IMR-90 (cell line): ENCODE data around the gene RFX3. TPM values are rescaled to one million over a fixed set of nuclear protein-coding genes. Genes with fewer than 3 reads are reported as not detected.

ENCODE experiments used
- ATAC-seq: fragments of 200-7000 bp; cut with Tn5 transposase; 2 replicates; pipeline ENCODE4 v1.9.1; 2020; ENCODE audit warnings: low read depth, mild to moderate bottlenecking, moderate library complexity
- BruUV-seq: library from RNA; stranded (reverse); fragments of 400-500 nt; replicated peaks from 2 replicates; lab custom pipeline; 2021; lab: Mats Ljungman, UMichigan
- CTCF ChIA-PET: fragments of 300-600 bp; formaldehyde crosslinking; extraction: SDS; loops from one replicate; lab custom pipeline; 2021; ENCODE audit warnings: antibody characterized with exemption; lab: Yijun Ruan, JAX
- POLR2A ChIA-PET: fragments of 300-600 bp; sonication (Branson Sonifier 250); formaldehyde crosslinking; loops from one replicate; lab custom pipeline; 2022; ENCODE audit warnings: antibody characterized with exemption; ENCODE audit not compliant: unreplicated experiment; lab: Charles Lee
- DNase-seq: peaks from one replicate; pipeline ENCODE4 v3.0.0; 2013
- H2AFZ ChIP-seq: replicated peaks from 2 replicates; pipeline ENCODE3; 2013; ENCODE audit warnings: low read length, mild to moderate bottlenecking; ENCODE audit not compliant: poor library complexity
- H2AK5ac ChIP-seq: 2 replicates; pipeline ENCODE4 v1.6.1; 2013; ENCODE audit warnings: low read depth, low read length, inconsistent platforms
- H2AK9ac ChIP-seq: replicated peaks from 2 replicates; pipeline ENCODE3; 2013; ENCODE audit warnings: mild to moderate bottlenecking, low read depth, low read length, moderate library complexity; ENCODE audit not compliant: poor library complexity
- H2BK120ac ChIP-seq: 2 replicates; pipeline ENCODE4 v1.6.1; 2013; ENCODE audit warnings: low read depth, low read length, inconsistent platforms
- H2BK15ac ChIP-seq: 3 replicates; pipeline ENCODE4 v1.6.1; 2013; ENCODE audit warnings: low read depth, low read length, inconsistent platforms
- H2BK20ac ChIP-seq: 2 replicates; pipeline ENCODE4 v1.6.1; 2013; ENCODE audit warnings: low read depth, mild to moderate bottlenecking, inconsistent platforms, low read length, moderate library complexity
- H2BK5ac ChIP-seq: 2 replicates; pipeline ENCODE4 v1.6.1; 2013; ENCODE audit warnings: mild to moderate bottlenecking, low read depth, low read length, inconsistent platforms; ENCODE audit not compliant: poor library complexity, severe bottlenecking
- H3K14ac ChIP-seq: replicated peaks from 2 replicates; pipeline ENCODE4 v1.6.1; 2013; ENCODE audit warnings: low read depth, low read length, inconsistent platforms
- H3K18ac ChIP-seq: 2 replicates; pipeline ENCODE4 v1.6.1; 2013; ENCODE audit warnings: low read depth, low read length, control low read depth
- H3K23ac ChIP-seq: 2 replicates; pipeline ENCODE4 v1.6.1; 2013; ENCODE audit warnings: low read depth, low read length, inconsistent platforms
- H3K27ac ChIP-seq: 2 replicates; pipeline ENCODE4 v1.5.1; 2013; ENCODE audit warnings: mild to moderate bottlenecking, control low read depth, low read length; ENCODE audit not compliant: insufficient read depth
- H3K27me3 ChIP-seq: 2 replicates; pipeline ENCODE4 v1.6.1; 2013; ENCODE audit warnings: low read length; ENCODE audit not compliant: control insufficient read depth, insufficient read depth
- H3K36me3 ChIP-seq: 2 replicates; pipeline ENCODE4 v1.6.1; 2013; ENCODE audit warnings: low read length, mixed read lengths; ENCODE audit not compliant: control insufficient read depth, insufficient read depth
- H3K4ac ChIP-seq: 2 replicates; pipeline ENCODE4 v1.6.1; 2013; ENCODE audit warnings: low read depth, low read length, inconsistent platforms
- H3K4me1 ChIP-seq: 2 replicates; pipeline ENCODE4 v1.6.1; 2013; ENCODE audit warnings: low read length, mixed read lengths; ENCODE audit not compliant: control insufficient read depth, insufficient read depth
- H3K4me2 ChIP-seq: 2 replicates; pipeline ENCODE4 v1.6.1; 2013; ENCODE audit warnings: low read depth, mild to moderate bottlenecking, control low read depth, low read length, moderate library complexity
- H3K4me3 ChIP-seq: 2 replicates; pipeline ENCODE4 v1.5.1; 2013; ENCODE audit warnings: low read depth, mild to moderate bottlenecking, control low read depth, low read length, moderate library complexity; ENCODE audit not compliant: insufficient read depth
- H3K56ac ChIP-seq: 2 replicates; pipeline ENCODE4 v1.6.1; 2013; ENCODE audit warnings: low read length, inconsistent platforms; ENCODE audit not compliant: insufficient read depth; ENCODE audit errors: extremely low read depth
- H3K79me1 ChIP-seq, 2 experiments: 2 replicates each; pipeline ENCODE4 v1.6.1; 2013; ENCODE audit warnings: low read length in 2 of 2, inconsistent platforms in 1 of 2, low read depth in 1 of 2
- H3K9ac ChIP-seq: 2 replicates; pipeline ENCODE4 v1.6.1; 2013; ENCODE audit warnings: low read depth, low read length, control low read depth
- H3K9me1 ChIP-seq: 2 replicates; pipeline ENCODE4 v1.6.1; 2013; ENCODE audit warnings: low read length, inconsistent platforms; ENCODE audit not compliant: insufficient read depth
- H3K9me3 ChIP-seq: 2 replicates; pipeline ENCODE4 v1.6.1; 2013; ENCODE audit warnings: low read length; ENCODE audit not compliant: control insufficient read depth, insufficient read depth
- H4K20me1 ChIP-seq: 2 replicates; pipeline ENCODE4 v1.6.1; 2013; ENCODE audit warnings: low read length, inconsistent platforms; ENCODE audit not compliant: insufficient read depth
- H4K5ac ChIP-seq: 2 replicates; pipeline ENCODE4 v1.6.1; 2013; ENCODE audit warnings: mild to moderate bottlenecking, low read depth, low read length, control low read depth
- H4K8ac ChIP-seq, 2 experiments: 2 replicates each; pipeline ENCODE4 v1.6.1; 2013; ENCODE audit warnings: low read depth in 2 of 2, low read length in 2 of 2, control low read depth in 1 of 2, inconsistent platforms in 1 of 2
- H4K91ac ChIP-seq: 2 replicates; pipeline ENCODE4 v1.6.1; 2013; ENCODE audit warnings: low read depth, low read length, inconsistent platforms; ENCODE audit not compliant: insufficient read depth
- CEBPB ChIP-seq: IDR thresholded peaks from 2 replicates; pipeline ENCODE4 v1.6.1; 2012; ENCODE audit warnings: low read depth, low read length, improper control_type of control experiment
- CHD1 ChIP-seq: IDR thresholded peaks from 2 replicates; pipeline ENCODE4 v1.6.1; 2012; ENCODE audit warnings: low read depth, low read length, improper control_type of control experiment
- CTCF ChIP-seq: conservative IDR thresholded peaks from 2 replicates; pipeline ENCODE4 v1.5.1; 2012; ENCODE audit warnings: mild to moderate bottlenecking, low read depth, low read length, improper control_type of control experiment
- ELK1 ChIP-seq: fragments of 150-350 bp; IDR thresholded peaks from 2 replicates; pipeline ENCODE4 v1.6.1; 2016; ENCODE audit warnings: low read depth, mild to moderate bottlenecking, low read length, moderate library complexity, borderline replicate concordance
- MAZ ChIP-seq: IDR thresholded peaks from 2 replicates; pipeline ENCODE4 v1.6.1; 2012; ENCODE audit warnings: low read depth, mild to moderate bottlenecking, low read length, improper control_type of control experiment, moderate library complexity, borderline replicate concordance
- MXI1 ChIP-seq: IDR thresholded peaks from 2 replicates; pipeline ENCODE4 v1.6.1; 2012; ENCODE audit warnings: low read depth, mild to moderate bottlenecking, low read length, moderate library complexity, borderline replicate concordance
- NFE2L2 ChIP-seq: fragments of 150-350 bp; IDR thresholded peaks from 2 replicates; pipeline ENCODE4 v1.6.1; 2016; ENCODE audit warnings: low read depth, mild to moderate bottlenecking, low read length
- POLR2A ChIP-seq: IDR thresholded peaks from 2 replicates; pipeline ENCODE4 v1.6.1; 2012; ENCODE audit warnings: mild to moderate bottlenecking, low read depth, low read length
- RAD21 ChIP-seq: IDR thresholded peaks from 2 replicates; pipeline ENCODE4 v1.6.1; 2012; ENCODE audit warnings: low read length, improper control_type of control experiment
- RCOR1 ChIP-seq: IDR thresholded peaks from 2 replicates; pipeline ENCODE4 v1.6.1; 2012; ENCODE audit warnings: mild to moderate bottlenecking, low read length, improper control_type of control experiment; ENCODE audit not compliant: insufficient replicate concordance
- RFX5 ChIP-seq: IDR thresholded peaks from 2 replicates; pipeline ENCODE4 v1.8.0; 2012; ENCODE audit warnings: low read depth, mild to moderate bottlenecking, low read length, moderate library complexity
- SMC3 ChIP-seq: fragments of 150-350 bp; IDR thresholded peaks from 2 replicates; pipeline ENCODE4 v1.6.1; 2016; ENCODE audit warnings: low read depth, mild to moderate bottlenecking, antibody characterized with exemption, low read length, moderate library complexity
- USF2 ChIP-seq: fragments of 150-350 bp; IDR thresholded peaks from 2 replicates; pipeline ENCODE4 v1.6.1; 2017; ENCODE audit warnings: mild to moderate bottlenecking, antibody characterized with exemption, low read length, low read depth
- WGBS, 2 experiments: methylation state at CpG; one replicate each; pipeline versions ENCODE4 v1.1.5 to v1.1.7; 2013; ENCODE audit warnings: missing lambda C conversion rate in 2 of 2; ENCODE audit not compliant: insufficient read length in 1 of 2; ENCODE audit errors: extremely low coverage in 2 of 2; 5-methylcytosine and 5-hydroxymethylcytosine counted together
- dilution Hi-C: fragments of 300-500 bp; cut with HindIII; formaldehyde crosslinking; loops from one replicate; pipeline ENCODE4 v1.14.3; 2018; ENCODE audit warnings: low sequenced_read_pairs; ENCODE audit not compliant: unreplicated experiment
- in situ Hi-C: fragments of 300-500 bp; cut with MboI; formaldehyde crosslinking; loops from 3 replicates; pipeline ENCODE4 v1.14.3; 2019; ENCODE audit warnings: low sequenced_read_pairs, inconsistent platforms, mixed read lengths
- intact Hi-C: fragments of 100-400 bp; cut with micrococcal nuclease; formaldehyde crosslinking; loops from 2 replicates; pipeline ENCODE4 v1.10.0; 2022
- polyA plus RNA-seq, 3 experiments: library from polyadenylated mRNA; depleted of rRNA; stranded (reverse); fragments of >200 nt; gene quantifications; 2 replicates each; pipeline ENCODE4 v1.2.3, GENCODE V29; 2012; ENCODE audit warnings: low replicate concordance in 1 of 3
- total RNA-seq: library from RNA; depleted of rRNA; stranded (reverse); fragments of >200 nt; gene quantifications from 2 replicates; pipeline ENCODE4 v1.2.3, GENCODE V29; 2012

RFX3 gene
- total and polyA plus RNA-seq, 2 of the 4 experiments (the other 2 are of a cell fraction), result 1.7 to 2.7 TPM

- Histone ChIP-seq H3K9me1 (no peaks in the 10 kb centered on the region), H2BK20ac (no peak overlapping the region), H2BK15ac (no peak overlapping the region), H3K14ac (no peak overlapping the region), H2AK5ac (no peak overlapping the region), H2BK120ac (no peak overlapping the region), H4K5ac (no peak overlapping the region), H3K27me3 (no peaks in the 10 kb centered on the region), H3K4me2 (no peak overlapping the region), H3K79me1 (no peaks in the 10 kb centered on the region), H2BK5ac (no peak overlapping the region), H3K9me3 (no peaks in the 10 kb centered on the region), H3K4me3 (no peak overlapping the region), H3K18ac (no peak overlapping the region), H4K20me1 (no peaks in the 10 kb centered on the region), H3K9ac (no peak overlapping the region), H4K91ac (no peak overlapping the region), H3K23ac (no peak overlapping the region), H3K56ac (no peak overlapping the region), H2AFZ (no peak overlapping the region), H3K4ac (no peak overlapping the region), H2AK9ac (no peak overlapping the region), H3K4me1 (no peaks in the 10 kb centered on the region), H4K8ac (no peak overlapping the region), H3K27ac (no peak overlapping the region), H3K36me3 (peaks cover 2% of the 10 kb centered on the region; the same call in 1 of the 2 replicates)
- dilution Hi-C loops, result no loop called here
- ATAC-seq (no peak), DNase-seq (no peak)
- BruUV-seq, result no TSS peak
- no CpG with 5 or more reads among the region's 2 CpGs for WGBS, 2 experiments
- in situ Hi-C loops, result no loop called here
- CTCF ChIA-PET, result no interaction called here
- POLR2A ChIA-PET, result no interaction called here
- no peak for TF ChIP-seq ELK1
- TF ChIP-seq POLR2A, result no peak
- TF ChIP-seq RCOR1, result no peak
- no peak for TF ChIP-seq CTCF
- TF ChIP-seq CHD1, result no peak
- no peak for TF ChIP-seq MXI1
- no peak for TF ChIP-seq SMC3
- no peak for TF ChIP-seq CEBPB
- no peak for TF ChIP-seq NFE2L2
- TF ChIP-seq RFX5, result no peak
- TF ChIP-seq RAD21, result no peak
- TF ChIP-seq MAZ, result no peak
- no peak for TF ChIP-seq USF2
- intact Hi-C loops, result no loop called here
Measured at GRCh38 chr9:3397766-3398165, 128.0 kb downstream of the RFX3 start.
